ENCODE measurements around the gene MSI2. TPM values are rescaled to one million over a fixed set of nuclear protein-coding genes. Genes with fewer than 3 reads are reported as not detected.

Gene MSI2
- total RNA-seq, 1 donor: 12.6 TPM

GRCh38 chr17:57282296-57282695, 26.0 kb downstream of the MSI2 start:
- TF ChIP-seq CTCF (IDR thresholded peaks at IDR 0.05; ENCODE audit: insufficient read depth, low read length): no peak
- H3K4me3 ChIP-seq (ENCODE audit: low read depth, low read length): no peak overlapping the region
- DNase-seq (ENCODE audit: low read depth): no peak

GRCh38 chr17:57283203-57283971, 27.1 kb downstream of the MSI2 start:
- no peak overlapping the region for H3K4me3 ChIP-seq (ENCODE audit: low read depth, low read length)
- DNase-seq (ENCODE audit: low read depth): no peak
- no peak for TF ChIP-seq CTCF (IDR thresholded peaks at IDR 0.05; ENCODE audit: insufficient read depth, low read length)

- H3K4me3 ChIP-seq (ENCODE audit: low read depth, low read length): no peak overlapping the region
- no peak for DNase-seq (ENCODE audit: low read depth)
- no peak for TF ChIP-seq CTCF (IDR thresholded peaks at IDR 0.05; ENCODE audit: insufficient read depth, low read length)
Observed at GRCh38 chr17:57284583-57284982, 28.3 kb downstream of the MSI2 start.

- DNase-seq (ENCODE audit: low read depth): no peak
- no peak for TF ChIP-seq CTCF (IDR thresholded peaks at IDR 0.05; ENCODE audit: insufficient read depth, low read length)
- H3K4me3 ChIP-seq (ENCODE audit: low read depth, low read length): no peak overlapping the region
Observed at GRCh38 chr17:57284984-57285646, 28.8 kb downstream of the MSI2 start.

GRCh38 chr17:57285701-57286100, 29.4 kb downstream of the MSI2 start:
- no peak for TF ChIP-seq CTCF (IDR thresholded peaks at IDR 0.05; ENCODE audit: insufficient read depth, low read length)
- H3K4me3 ChIP-seq (ENCODE audit: low read depth, low read length): no peak overlapping the region
- DNase-seq (ENCODE audit: low read depth): no peak

GRCh38 chr17:57286399-57287105, 30.2 kb downstream of the MSI2 start:
- TF ChIP-seq CTCF (IDR thresholded peaks at IDR 0.05; ENCODE audit: insufficient read depth, low read length): no peak
- DNase-seq (ENCODE audit: low read depth): no peak
- H3K4me3 ChIP-seq (ENCODE audit: low read depth, low read length): no peak overlapping the region

All from fibroblast of the aortic adventitia (primary cell).